IPS DF 19.7 (cell line): ENCODE results near the gene CSTF2.

Experiments
- DNase-seq: peaks from one replicate; pipeline ENCODE4 v3.0.0-alpha.2; 2013; ENCODE audit warnings: low read depth, low spot score

The CSTF2 gene

GRCh38 chrX:100871594-100872560, 51.7 kb downstream of the CSTF2 start:
- no peak for DNase-seq

- no peak for DNase-seq
Measured at GRCh38 chrX:100874325-100874724, 54.1 kb downstream of the CSTF2 start, which contains the start of gene NOX1. Gene NOX1, minus strand, starts transcription at chrX:100874359. Its CDS starts 220 bp downstream, at chrX:100874139.

GRCh38 chrX:100880368-100880767, 60.2 kb downstream of the CSTF2 start:
- no peak for DNase-seq

- no peak for DNase-seq
Measured at GRCh38 chrX:100883654-100884053, 63.5 kb downstream of the CSTF2 start.
